ENCODE results near the gene BCAN.

DNA sequence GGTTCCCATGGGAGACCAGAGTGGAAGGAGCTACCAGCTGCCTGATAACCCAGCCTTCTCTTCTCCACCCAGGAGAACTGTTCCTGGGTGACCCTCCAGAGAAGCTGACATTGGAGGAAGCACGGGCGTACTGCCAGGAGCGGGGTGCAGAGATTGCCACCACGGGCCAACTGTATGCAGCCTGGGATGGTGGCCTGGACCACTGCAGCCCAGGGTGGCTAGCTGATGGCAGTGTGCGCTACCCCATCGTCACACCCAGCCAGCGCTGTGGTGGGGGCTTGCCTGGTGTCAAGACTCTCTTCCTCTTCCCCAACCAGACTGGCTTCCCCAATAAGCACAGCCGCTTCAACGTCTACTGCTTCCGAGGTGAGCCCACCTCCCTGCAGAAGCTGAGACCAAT is 6.6 kb downstream of the BCAN start:
- TF ChIP-seq, protein P1, sequence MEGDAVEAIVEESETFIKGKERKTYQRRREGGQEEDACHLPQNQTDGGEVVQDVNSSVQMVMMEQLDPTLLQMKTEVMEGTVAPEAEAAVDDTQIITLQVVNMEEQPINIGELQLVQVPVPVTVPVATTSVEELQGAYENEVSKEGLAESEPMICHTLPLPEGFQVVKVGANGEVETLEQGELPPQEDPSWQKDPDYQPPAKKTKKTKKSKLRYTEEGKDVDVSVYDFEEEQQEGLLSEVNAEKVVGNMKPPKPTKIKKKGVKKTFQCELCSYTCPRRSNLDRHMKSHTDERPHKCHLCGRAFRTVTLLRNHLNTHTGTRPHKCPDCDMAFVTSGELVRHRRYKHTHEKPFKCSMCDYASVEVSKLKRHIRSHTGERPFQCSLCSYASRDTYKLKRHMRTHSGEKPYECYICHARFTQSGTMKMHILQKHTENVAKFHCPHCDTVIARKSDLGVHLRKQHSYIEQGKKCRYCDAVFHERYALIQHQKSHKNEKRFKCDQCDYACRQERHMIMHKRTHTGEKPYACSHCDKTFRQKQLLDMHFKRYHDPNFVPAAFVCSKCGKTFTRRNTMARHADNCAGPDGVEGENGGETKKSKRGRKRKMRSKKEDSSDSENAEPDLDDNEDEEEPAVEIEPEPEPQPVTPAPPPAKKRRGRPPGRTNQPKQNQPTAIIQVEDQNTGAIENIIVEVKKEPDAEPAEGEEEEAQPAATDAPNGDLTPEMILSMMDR (IDR thresholded peaks at IDR 0.05 in 8 of 11, conservative IDR thresholded peaks at IDR 0.05 in 3 of 11): no peak
- TF ChIP-seq POLR2A (IDR thresholded peaks at IDR 0.05) (no peak), POLR2AphosphoS5 (IDR thresholded peaks at IDR 0.05) (no peak)

Data from spleen (tissue), 7 donors.